GM12878 (cell line): Measurements from ENCODE around the gene HDDC3. TPM values are rescaled to one million over a fixed set of nuclear protein-coding genes. Genes with fewer than 3 reads are reported as not detected.

Experiments
- ATAC-seq: fragments of 200-7000 bp; cut with Tn5 transposase; 3 replicates; pipeline ENCODE4 v1.9.1; 2020; ENCODE audit warnings: mild to moderate bottlenecking, moderate library complexity
- BruUV-seq: library from RNA; stranded (reverse); fragments of 400-500 nt; replicated peaks from 2 replicates; lab custom pipeline; 2021; lab: Mats Ljungman, UMichigan
- CTCF ChIA-PET: fragments of 300-600 bp; sonication (Branson Sonifier 250); formaldehyde crosslinking; extraction: SDS; loops from one replicate; lab custom pipeline; 2021; ENCODE audit warnings: inconsistent platforms; lab: Yijun Ruan, JAX
- POLR2A ChIA-PET: fragments of 350-600 bp; formaldehyde crosslinking; extraction: SDS; loops from one replicate; lab custom pipeline; 2021; ENCODE audit warnings: inconsistent platforms; lab: Charles Lee
- RAD21 ChIA-PET: fragments of 300-600 bp; sonication (Branson Sonifier 250); formaldehyde crosslinking; loops from one replicate; lab custom pipeline; 2023; ENCODE audit warnings: antibody characterized with exemption; ENCODE audit not compliant: unreplicated experiment; lab: Charles Lee
- SMC1A ChIA-PET: fragments of 300-600 bp; sonication (Branson Sonifier 250); formaldehyde crosslinking; loops from one replicate; lab custom pipeline; 2023; ENCODE audit not compliant: unreplicated experiment, uncharacterized antibody; lab: Charles Lee
- DNase-seq: peaks from one replicate; pipeline ENCODE4 v3.0.0-alpha.2; 2011; ENCODE audit warnings: low read depth, low spot score
- FAIRE-seq: peaks from 3 replicates; lab custom pipeline; 2011; peaks lifted over from hg19 to GRCh38; lab: Jason Lieb, UNC
- H2AFZ ChIP-seq: 2 replicates; pipeline ENCODE4 v1.6.0; 2011; ENCODE audit warnings: low read depth, low read length, control low read depth; ENCODE audit not compliant: control insufficient read depth
- H3K27ac ChIP-seq: 2 replicates; pipeline ENCODE4 v1.5.1; 2011; ENCODE audit warnings: control low read depth; ENCODE audit not compliant: control insufficient read depth, insufficient read depth
- H3K27me3 ChIP-seq, 2 experiments: replicated peaks in 1 of 2; 2 replicates each; pipeline versions ENCODE4 v1.6.0 to v1.6.1; 2011; ENCODE audit warnings: low read length in 1 of 2; ENCODE audit not compliant: control insufficient read depth in 2 of 2, insufficient read depth in 2 of 2
- H3K36me3 ChIP-seq, 2 experiments: 2 replicates each; pipeline ENCODE4 v1.5.1; 2011; ENCODE audit warnings: low read length in 1 of 2; ENCODE audit not compliant: control insufficient read depth in 2 of 2, insufficient read depth in 2 of 2
- H3K4me1 ChIP-seq: 2 replicates; pipeline ENCODE4 v1.6.1; 2011; ENCODE audit warnings: mild to moderate bottlenecking, low read length, moderate library complexity, mixed read lengths; ENCODE audit not compliant: control insufficient read depth, insufficient read depth
- H3K4me2 ChIP-seq: 2 replicates; pipeline ENCODE4 v1.6.0; 2011; ENCODE audit warnings: control low read depth; ENCODE audit not compliant: control insufficient read depth, insufficient read depth
- H3K4me3 ChIP-seq: fragments of 200-600 bp; sonication (generic); 2 replicates; pipeline ENCODE4 v1.5.1; 2016
- H3K79me2 ChIP-seq: 2 replicates; pipeline ENCODE4 v1.6.0; 2011; ENCODE audit warnings: low read length; ENCODE audit not compliant: control insufficient read depth, insufficient read depth
- H3K9ac ChIP-seq: 2 replicates; pipeline ENCODE4 v1.8.0; 2011; ENCODE audit warnings: low read length, control low read depth, mixed read lengths; ENCODE audit not compliant: control insufficient read depth, insufficient read depth
- H3K9me3 ChIP-seq: replicated peaks from 3 replicates; pipeline ENCODE4 v1.5.1; 2011; ENCODE audit warnings: mild to moderate bottlenecking, low read length; ENCODE audit not compliant: control insufficient read depth, insufficient read depth
- H4K20me1 ChIP-seq: 2 replicates; pipeline ENCODE4 v1.6.0; 2011; ENCODE audit not compliant: control insufficient read depth, insufficient read depth
- BMI1 ChIP-seq: fragments of 450-650 bp; IDR thresholded peaks from 2 replicates; pipeline ENCODE4 v1.6.1; 2016; ENCODE audit warnings: mild to moderate bottlenecking, moderate library complexity, borderline replicate concordance
- MEF2A ChIP-seq: IDR thresholded peaks from 2 replicates; pipeline ENCODE4 v1.6.1; 2011; ENCODE audit warnings: low read depth, mild to moderate bottlenecking, low read length, moderate library complexity; ENCODE audit not compliant: insufficient read depth
- NR2C1 ChIP-seq: fragments of 450-650 bp; IDR thresholded peaks from 2 replicates; pipeline ENCODE4 v1.6.1; 2017; ENCODE audit warnings: antibody characterized with exemption, mild to moderate bottlenecking, moderate library complexity
- PAX5 ChIP-seq: IDR thresholded peaks from 2 replicates; pipeline ENCODE4 v1.6.1; 2011; ENCODE audit warnings: low read depth, low read length, borderline replicate concordance
- SMARCA5 ChIP-seq: fragments of 450-650 bp; IDR thresholded peaks from 2 replicates; pipeline ENCODE4 v1.6.1; 2017; ENCODE audit warnings: mild to moderate bottlenecking
- ZNF24 ChIP-seq: fragments of 450-650 bp; IDR thresholded peaks from 2 replicates; pipeline ENCODE4 v1.6.1; 2017; ENCODE audit warnings: antibody characterized with exemption, mild to moderate bottlenecking
- ZNF622 ChIP-seq: fragments of 450-650 bp; IDR thresholded peaks from 2 replicates; pipeline ENCODE4 v1.6.1; 2017; ENCODE audit warnings: mild to moderate bottlenecking, inconsistent platforms
- WGBS: methylation state at CpG from one replicate; pipeline ENCODE4 v1.1.6; 2016; ENCODE audit warnings: low lambda C conversion rate; ENCODE audit not compliant: insufficient replicate concordance, insufficient coverage; ENCODE audit errors: missing lambda C conversion rate; 5-methylcytosine and 5-hydroxymethylcytosine counted together
- in situ Hi-C: fragments of 300-500 bp; cut with MboI; formaldehyde crosslinking; loops from 9 replicates; pipeline ENCODE4 v1.14.3; 2018; ENCODE audit warnings: mixed read lengths
- intact Hi-C: fragments of 100-400 bp; cut with micrococcal nuclease; formaldehyde crosslinking; loops from one replicate; pipeline ENCODE4 v1.14.2; 2022; ENCODE audit not compliant: unreplicated experiment
- polyA plus RNA-seq, 11 experiments: library from polyadenylated mRNA; depleted of rRNA in 4 of 11; unstranded in 6 of 11; stranded (reverse) in 5 of 11; fragments of >200 nt; fragmentation: Nextera tagmentation in 4 of 11; fragmentation: Illumina TruSeq in 1 of 11; extraction: Ambion mirVana in 4 of 11; extraction: Trizol in 1 of 11; gene quantifications; 1 replicate in 1 of 11; 2 replicates in 10 of 11; pipeline versions ENCODE4 v1.2.1 to v1.2.3, GENCODE V29; 2011 to 2016; ENCODE audit warnings: inconsistent platforms in 2 of 11, missing spikeins in 2 of 11, low read depth in 1 of 11
- total RNA-seq, 4 experiments: library from RNA; depleted of rRNA in 3 of 4; stranded (reverse); fragments of >200 nt in 3 of 4; fragmentation: Illumina TruSeq in 1 of 4; extraction: Trizol in 1 of 4; gene quantifications; 2 replicates each; pipeline versions ENCODE4 v1.2.1 to v1.2.3, GENCODE V29; 2013 to 2021
- TF ChIP-seq, protein P1 (sequence below): fragments of 450-650 bp; conservative IDR thresholded peaks from 2 replicates; pipeline ENCODE4 v1.6.1; 2017; ENCODE audit warnings: mild to moderate bottlenecking, moderate library complexity
- TF ChIP-seq, protein P2 (sequence below): IDR thresholded peaks from 2 replicates; pipeline ENCODE4 v1.6.1; 2011; ENCODE audit warnings: borderline replicate concordance, low read depth, mild to moderate bottlenecking, moderate library complexity, low read length; ENCODE audit not compliant: insufficient read depth, poor library complexity, severe bottlenecking
- TF ChIP-seq, protein P3 (sequence below): fragments of 450-650 bp; IDR thresholded peaks from 2 replicates; pipeline ENCODE4 v1.6.1; 2017; ENCODE audit warnings: borderline replicate concordance
- TF ChIP-seq, protein P4 (sequence below): fragments of 450-650 bp; IDR thresholded peaks from 2 replicates; pipeline ENCODE4 v1.6.1; 2017; ENCODE audit warnings: mild to moderate bottlenecking, moderate library complexity

HDDC3 gene
- total and polyA plus RNA-seq, 10 of the 15 experiments (the other 5 are each of a cell fraction or from before 2014, with no cell fraction given), result 5.6 to 39.5 (median 23.0) TPM

DNA sequence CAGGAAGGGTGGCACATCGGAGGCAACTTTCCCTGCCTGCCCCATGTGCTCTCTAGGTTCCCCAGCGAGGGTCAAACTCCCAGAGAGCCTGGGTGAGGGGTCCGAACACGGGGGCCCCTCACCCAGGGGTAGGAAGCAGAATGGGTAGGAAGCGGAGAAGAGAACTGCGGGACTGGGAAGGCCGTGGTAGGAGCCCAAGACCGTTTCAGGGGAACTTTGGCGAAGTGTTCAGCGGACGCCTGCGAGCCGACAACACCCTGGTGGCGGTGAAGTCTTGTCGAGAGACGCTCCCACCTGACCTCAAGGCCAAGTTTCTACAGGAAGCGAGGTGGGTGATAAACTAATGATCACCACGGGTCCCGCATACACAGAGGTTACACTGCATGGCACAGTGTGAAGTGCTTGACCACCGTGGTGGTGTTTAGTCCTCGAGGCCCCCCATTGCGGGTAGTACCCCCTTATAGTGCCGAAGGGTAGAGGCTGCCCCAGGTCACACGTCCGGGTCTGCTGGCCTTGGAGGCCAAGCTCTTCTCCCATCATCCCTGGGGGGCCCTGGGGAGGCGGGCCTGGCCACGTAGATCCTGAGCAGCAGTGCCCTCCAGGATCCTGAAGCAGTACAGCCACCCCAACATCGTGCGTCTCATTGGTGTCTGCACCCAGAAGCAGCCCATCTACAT is 39.7 kb downstream of the HDDC3 start (continued):
- TF ChIP-seq, protein P1, sequence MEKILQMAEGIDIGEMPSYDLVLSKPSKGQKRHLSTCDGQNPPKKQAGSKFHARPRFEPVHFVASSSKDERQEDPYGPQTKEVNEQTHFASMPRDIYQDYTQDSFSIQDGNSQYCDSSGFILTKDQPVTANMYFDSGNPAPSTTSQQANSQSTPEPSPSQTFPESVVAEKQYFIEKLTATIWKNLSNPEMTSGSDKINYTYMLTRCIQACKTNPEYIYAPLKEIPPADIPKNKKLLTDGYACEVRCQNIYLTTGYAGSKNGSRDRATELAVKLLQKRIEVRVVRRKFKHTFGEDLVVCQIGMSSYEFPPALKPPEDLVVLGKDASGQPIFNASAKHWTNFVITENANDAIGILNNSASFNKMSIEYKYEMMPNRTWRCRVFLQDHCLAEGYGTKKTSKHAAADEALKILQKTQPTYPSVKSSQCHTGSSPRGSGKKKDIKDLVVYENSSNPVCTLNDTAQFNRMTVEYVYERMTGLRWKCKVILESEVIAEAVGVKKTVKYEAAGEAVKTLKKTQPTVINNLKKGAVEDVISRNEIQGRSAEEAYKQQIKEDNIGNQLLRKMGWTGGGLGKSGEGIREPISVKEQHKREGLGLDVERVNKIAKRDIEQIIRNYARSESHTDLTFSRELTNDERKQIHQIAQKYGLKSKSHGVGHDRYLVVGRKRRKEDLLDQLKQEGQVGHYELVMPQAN, result no peak
- TF ChIP-seq, protein P2, sequence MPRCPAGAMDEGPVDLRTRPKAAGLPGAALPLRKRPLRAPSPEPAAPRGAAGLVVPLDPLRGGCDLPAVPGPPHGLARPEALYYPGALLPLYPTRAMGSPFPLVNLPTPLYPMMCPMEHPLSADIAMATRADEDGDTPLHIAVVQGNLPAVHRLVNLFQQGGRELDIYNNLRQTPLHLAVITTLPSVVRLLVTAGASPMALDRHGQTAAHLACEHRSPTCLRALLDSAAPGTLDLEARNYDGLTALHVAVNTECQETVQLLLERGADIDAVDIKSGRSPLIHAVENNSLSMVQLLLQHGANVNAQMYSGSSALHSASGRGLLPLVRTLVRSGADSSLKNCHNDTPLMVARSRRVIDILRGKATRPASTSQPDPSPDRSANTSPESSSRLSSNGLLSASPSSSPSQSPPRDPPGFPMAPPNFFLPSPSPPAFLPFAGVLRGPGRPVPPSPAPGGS, result no peak
- TF ChIP-seq ZNF24 (no peak), NR2C1 (no peak), SMARCA5 (no peak), PAX5 (no peak)
- TF ChIP-seq, protein P3, sequence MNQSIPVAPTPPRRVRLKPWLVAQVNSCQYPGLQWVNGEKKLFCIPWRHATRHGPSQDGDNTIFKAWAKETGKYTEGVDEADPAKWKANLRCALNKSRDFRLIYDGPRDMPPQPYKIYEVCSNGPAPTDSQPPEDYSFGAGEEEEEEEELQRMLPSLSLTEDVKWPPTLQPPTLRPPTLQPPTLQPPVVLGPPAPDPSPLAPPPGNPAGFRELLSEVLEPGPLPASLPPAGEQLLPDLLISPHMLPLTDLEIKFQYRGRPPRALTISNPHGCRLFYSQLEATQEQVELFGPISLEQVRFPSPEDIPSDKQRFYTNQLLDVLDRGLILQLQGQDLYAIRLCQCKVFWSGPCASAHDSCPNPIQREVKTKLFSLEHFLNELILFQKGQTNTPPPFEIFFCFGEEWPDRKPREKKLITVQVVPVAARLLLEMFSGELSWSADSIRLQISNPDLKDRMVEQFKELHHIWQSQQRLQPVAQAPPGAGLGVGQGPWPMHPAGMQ, result no peak
- TF ChIP-seq, all 136 proteins: peak for 0

DNA sequence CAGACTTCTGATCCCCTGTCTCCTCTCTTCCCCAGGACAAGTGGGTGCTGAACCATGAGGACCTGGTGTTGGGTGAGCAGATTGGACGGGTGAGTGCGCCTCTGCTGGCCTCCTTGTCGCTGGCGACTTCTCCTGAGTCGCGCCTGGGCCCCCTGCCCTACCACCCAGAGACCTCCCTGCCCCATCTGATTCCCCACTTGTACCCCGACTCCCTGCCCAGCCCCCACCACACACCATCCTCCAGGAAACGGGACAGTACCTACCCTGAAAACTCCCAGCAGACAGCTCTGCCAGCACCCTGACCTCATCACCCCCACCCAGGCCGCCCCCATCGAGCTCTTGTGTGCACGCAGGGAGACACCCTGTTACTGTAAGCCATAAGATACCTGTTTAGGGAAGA is 40.3 kb downstream of the HDDC3 start:
- BruUV-seq, result no TSS peak
- Histone ChIP-seq H3K36me3 (no peaks in the 10 kb centered on the region; a peak in 2 of 4 replicates), H3K4me2 (no peak overlapping the region), H4K20me1 (no peaks in the 10 kb centered on the region), H3K9ac (no peak overlapping the region), H3K27me3 (no peaks in the 10 kb centered on the region), H3K79me2 (no peaks in the 10 kb centered on the region), H3K27ac (no peak overlapping the region), H3K4me1 (peaks cover 6% of the 10 kb centered on the region), H3K9me3 (no peaks in the 10 kb centered on the region), H2AFZ (no peak overlapping the region), H3K4me3 (no peak overlapping the region)
- no peak for FAIRE-seq
- POLR2A ChIA-PET, result interaction anchor here (0.6 kb wide), 1 partner anchor 1215 kb away, joined by 3 read pairs; no protein-coding TSS in a partner anchor
- DNase-seq, result no peak
- RAD21 ChIA-PET, result no interaction called here
- CTCF ChIA-PET, result no interaction called here
- intact Hi-C loops, result no loop called here
- SMC1A ChIA-PET, result no interaction called here
- in situ Hi-C loops, result no loop called here
- 89% methylated on average over 7 of the region's 11 CpGs for WGBS
- no peak for ATAC-seq
- TF ChIP-seq MEF2A, result no peak
- no peak for TF ChIP-seq BMI1
- TF ChIP-seq, protein P1, result no peak
- TF ChIP-seq, protein P4, sequence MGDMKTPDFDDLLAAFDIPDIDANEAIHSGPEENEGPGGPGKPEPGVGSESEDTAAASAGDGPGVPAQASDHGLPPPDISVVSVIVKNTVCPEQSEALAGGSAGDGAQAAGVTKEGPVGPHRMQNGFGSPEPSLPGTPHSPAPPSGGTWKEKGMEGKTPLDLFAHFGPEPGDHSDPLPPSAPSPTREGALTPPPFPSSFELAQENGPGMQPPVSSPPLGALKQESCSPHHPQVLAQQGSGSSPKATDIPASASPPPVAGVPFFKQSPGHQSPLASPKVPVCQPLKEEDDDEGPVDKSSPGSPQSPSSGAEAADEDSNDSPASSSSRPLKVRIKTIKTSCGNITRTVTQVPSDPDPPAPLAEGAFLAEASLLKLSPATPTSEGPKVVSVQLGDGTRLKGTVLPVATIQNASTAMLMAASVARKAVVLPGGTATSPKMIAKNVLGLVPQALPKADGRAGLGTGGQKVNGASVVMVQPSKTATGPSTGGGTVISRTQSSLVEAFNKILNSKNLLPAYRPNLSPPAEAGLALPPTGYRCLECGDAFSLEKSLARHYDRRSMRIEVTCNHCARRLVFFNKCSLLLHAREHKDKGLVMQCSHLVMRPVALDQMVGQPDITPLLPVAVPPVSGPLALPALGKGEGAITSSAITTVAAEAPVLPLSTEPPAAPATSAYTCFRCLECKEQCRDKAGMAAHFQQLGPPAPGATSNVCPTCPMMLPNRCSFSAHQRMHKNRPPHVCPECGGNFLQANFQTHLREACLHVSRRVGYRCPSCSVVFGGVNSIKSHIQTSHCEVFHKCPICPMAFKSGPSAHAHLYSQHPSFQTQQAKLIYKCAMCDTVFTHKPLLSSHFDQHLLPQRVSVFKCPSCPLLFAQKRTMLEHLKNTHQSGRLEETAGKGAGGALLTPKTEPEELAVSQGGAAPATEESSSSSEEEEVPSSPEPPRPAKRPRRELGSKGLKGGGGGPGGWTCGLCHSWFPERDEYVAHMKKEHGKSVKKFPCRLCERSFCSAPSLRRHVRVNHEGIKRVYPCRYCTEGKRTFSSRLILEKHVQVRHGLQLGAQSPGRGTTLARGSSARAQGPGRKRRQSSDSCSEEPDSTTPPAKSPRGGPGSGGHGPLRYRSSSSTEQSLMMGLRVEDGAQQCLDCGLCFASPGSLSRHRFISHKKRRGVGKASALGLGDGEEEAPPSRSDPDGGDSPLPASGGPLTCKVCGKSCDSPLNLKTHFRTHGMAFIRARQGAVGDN, result no peak
- TF ChIP-seq ZNF622, result no peak
